Measurements from ENCODE around the gene GPX5. TPM values are rescaled to one million over a fixed set of nuclear protein-coding genes. Genes with fewer than 3 reads are reported as not detected.

Gene GPX5
- total RNA-seq, 4 donors from 2014 or later: not detected

GRCh38 chr6:28534306-28534705, 8.6 kb downstream of the GPX5 start:
- DNase-seq: no peak
- intact Hi-C loops (cut with DNase I; ENCODE audit: low total_unique reads): no loop called here
- Histone ChIP-seq H3K36me3 (no peaks in the 10 kb centered on the region), H3K27ac (no peak overlapping the region), H3K27me3 (no peaks in the 10 kb centered on the region), H3K4me1 (no peaks in the 10 kb centered on the region), H3K9me3 (no peaks in the 10 kb centered on the region), H3K4me3 (no peak overlapping the region)
- TF ChIP-seq CTCF (IDR thresholded peaks at IDR 0.05) (no peak), POLR2A (IDR thresholded peaks at IDR 0.05) (no peak)

- no peak for DNase-seq
- no peaks in the 10 kb centered on the region for H3K27me3 ChIP-seq
Observed at GRCh38 chr6:28534875-28535274, 9.2 kb downstream of the GPX5 start.

GRCh38 chr6:28537065-28537464, 11.4 kb downstream of the GPX5 start:
- Histone ChIP-seq H3K4me3 (no peak overlapping the region), H3K4me1 (no peaks in the 10 kb centered on the region), H3K36me3 (no peaks in the 10 kb centered on the region), H3K9me3 (no peaks in the 10 kb centered on the region), H3K27ac (no peak overlapping the region), H3K27me3 (no peaks in the 10 kb centered on the region)
- DNase-seq: no peak
- no peak for TF ChIP-seq POLR2A (IDR thresholded peaks at IDR 0.05)
- no peak for TF ChIP-seq CTCF (IDR thresholded peaks at IDR 0.05)
- intact Hi-C loops (cut with DNase I; ENCODE audit: low total_unique reads): no loop called here

More at GRCh38 chr6:28534875-28535274, 9.2 kb downstream of the GPX5 start:
- TF ChIP-seq CTCF (IDR thresholded peaks at IDR 0.05): no peak
- TF ChIP-seq POLR2A (IDR thresholded peaks at IDR 0.05): no peak
- no peak overlapping the region for H3K4me3 ChIP-seq
- intact Hi-C loops (cut with DNase I; ENCODE audit: low total_unique reads): no loop called here
- H3K27ac ChIP-seq: no peak overlapping the region
- H3K9me3 ChIP-seq: no peaks in the 10 kb centered on the region
- H3K4me1 ChIP-seq: no peaks in the 10 kb centered on the region
- no peaks in the 10 kb centered on the region for H3K36me3 ChIP-seq

- DNase-seq: no peak
- no peaks in the 10 kb centered on the region for H3K36me3 ChIP-seq
- H3K4me3 ChIP-seq: no peak overlapping the region
- H3K27ac ChIP-seq: no peak overlapping the region
- no peaks in the 10 kb centered on the region for H3K9me3 ChIP-seq
- no peak for TF ChIP-seq CTCF (IDR thresholded peaks at IDR 0.05)
- TF ChIP-seq POLR2A (IDR thresholded peaks at IDR 0.05): no peak
- intact Hi-C loops (cut with DNase I; ENCODE audit: low total_unique reads): no loop called here
- H3K4me1 ChIP-seq: no peaks in the 10 kb centered on the region
- no peaks in the 10 kb centered on the region for H3K27me3 ChIP-seq
Observed at GRCh38 chr6:28537509-28538140, 11.9 kb downstream of the GPX5 start.

GRCh38 chr6:28541996-28542395, 16.3 kb downstream of the GPX5 start:
- Histone ChIP-seq H3K27me3 (no peaks in the 10 kb centered on the region), H3K4me1 (no peaks in the 10 kb centered on the region), H3K36me3 (no peaks in the 10 kb centered on the region), H3K9me3 (no peaks in the 10 kb centered on the region), H3K27ac (peak overlapping the region in 1 of 2 donors; percentile 2), H3K4me3 (peak overlapping the region in 1 of 2 donors; percentile 24)
- no peak for DNase-seq
- TF ChIP-seq CTCF (IDR thresholded peaks at IDR 0.05): no peak
- intact Hi-C loops (cut with DNase I; ENCODE audit: low total_unique reads): no loop called here
